PC-3 (cell line): ENCODE data around the gene DOCK8. TPM values are rescaled to one million over a fixed set of nuclear protein-coding genes. Genes with fewer than 3 reads are reported as not detected.

Experiments used
- ATAC-seq: fragments of 200-7000 bp; cut with Tn5 transposase; 2 replicates; pipeline ENCODE4 v1.9.1; 2020; ENCODE audit warnings: mild to moderate bottlenecking, moderate library complexity
- BruUV-seq: library from RNA; stranded (reverse); fragments of 400-500 nt; replicated peaks from 2 replicates; lab custom pipeline; 2021; lab: Mats Ljungman, UMichigan
- CTCF ChIA-PET: fragments of 300-600 bp; sonication (Branson Sonifier 250); formaldehyde crosslinking; loops from one replicate; lab custom pipeline; 2022; ENCODE audit warnings: antibody characterized with exemption; lab: Charles Lee
- POLR2A ChIA-PET: fragments of 300-600 bp; sonication (Branson Sonifier 250); formaldehyde crosslinking; loops from one replicate; lab custom pipeline; 2022; ENCODE audit warnings: antibody characterized with exemption; ENCODE audit not compliant: unreplicated experiment; lab: Charles Lee
- DNase-seq: peaks from one replicate; pipeline ENCODE4 v3.0.0-alpha.2; 2015
- H2AFZ ChIP-seq: fragments of 300-600 bp; sonication (generic); 2 replicates; pipeline ENCODE4 v1.6.0; 2016; ENCODE audit warnings: antibody characterized with exemption, low read length
- H3F3A ChIP-seq: fragments of 300-600 bp; sonication (generic); one replicate; pipeline ENCODE4 v1.6.0; 2017; ENCODE audit warnings: antibody characterized with exemption, low read length, control low read depth, mild to moderate bottlenecking; ENCODE audit not compliant: unreplicated experiment
- H3K27ac ChIP-seq: fragments of 300-600 bp; sonication (generic); 2 replicates; pipeline ENCODE4 v1.5.1; 2016; ENCODE audit warnings: mild to moderate bottlenecking, low read length
- H3K27me3 ChIP-seq: fragments of 300-600 bp; sonication (generic); 2 replicates; pipeline ENCODE4 v1.6.1; 2016; ENCODE audit warnings: low read length, mixed read lengths
- H3K36me3 ChIP-seq: fragments of 300-600 bp; sonication (generic); 2 replicates; pipeline ENCODE4 v1.6.1; 2016; ENCODE audit warnings: low read depth, mixed run types, low read length, mixed read lengths
- H3K4me1 ChIP-seq: fragments of 300-600 bp; sonication (generic); 2 replicates; pipeline ENCODE4 v1.5.1; 2016; ENCODE audit warnings: low read length; ENCODE audit not compliant: insufficient read depth
- H3K4me2 ChIP-seq: fragments of 300-600 bp; sonication (generic); 2 replicates; pipeline ENCODE4 v1.6.0; 2016; ENCODE audit warnings: low read length
- H3K4me3 ChIP-seq: fragments of 300-600 bp; sonication (generic); 2 replicates; pipeline ENCODE4 v1.5.1; 2016; ENCODE audit warnings: mild to moderate bottlenecking, low read length, mixed read lengths
- H3K79me2 ChIP-seq: fragments of 300-600 bp; sonication (generic); 2 replicates; pipeline ENCODE4 v1.6.1; 2017; ENCODE audit warnings: low read length, mixed read lengths
- H3K9ac ChIP-seq: fragments of 300-600 bp; sonication (generic); 2 replicates; pipeline ENCODE4 v1.6.0; 2016; ENCODE audit warnings: mild to moderate bottlenecking, low read length
- H3K9me2 ChIP-seq: fragments of 300-600 bp; sonication (generic); replicated peaks from 2 replicates; pipeline ENCODE4 v1.6.1; 2016; ENCODE audit warnings: mixed run types, low read length, mixed read lengths
- H3K9me3 ChIP-seq: fragments of 300-600 bp; sonication (generic); 2 replicates; pipeline ENCODE4 v1.6.1; 2016; ENCODE audit warnings: low read length, mixed read lengths
- H4K20me1 ChIP-seq: fragments of 300-600 bp; sonication (generic); 2 replicates; pipeline ENCODE4 v1.6.1; 2016; ENCODE audit warnings: low read length, mixed read lengths
- EZH2 ChIP-seq: fragments of 300-600 bp; sonication (generic); IDR thresholded peaks from one replicate; pipeline ENCODE4 v1.6.1; 2017; ENCODE audit warnings: antibody characterized with exemption, mild to moderate bottlenecking, low read length; ENCODE audit not compliant: unreplicated experiment
- EZH2phosphoT487 ChIP-seq: fragments of 300-600 bp; sonication (generic); IDR thresholded peaks from 2 replicates; pipeline ENCODE4 v1.6.1; 2018; ENCODE audit warnings: mild to moderate bottlenecking, antibody characterized with exemption, low read length, borderline replicate concordance
- intact Hi-C: fragments of 100-400 bp; cut with micrococcal nuclease; formaldehyde crosslinking; loops from 2 replicates; pipeline ENCODE4 v1.9.0; 2023
- total RNA-seq: library from RNA; depleted of rRNA; stranded (reverse); fragments of >200 nt; gene quantifications from 2 replicates; pipeline ENCODE4 v1.2.3, GENCODE V29; 2014
- TF ChIP-seq, protein P1 (sequence below): fragments of 300-600 bp; sonication (generic); conservative IDR thresholded peaks from 2 replicates; pipeline ENCODE4 v1.5.1; 2017; ENCODE audit warnings: antibody characterized with exemption, low read depth, mild to moderate bottlenecking, low read length

Gene DOCK8
- total RNA-seq, 1 experiment from 2014 or later = 1.9 TPM

DNA sequence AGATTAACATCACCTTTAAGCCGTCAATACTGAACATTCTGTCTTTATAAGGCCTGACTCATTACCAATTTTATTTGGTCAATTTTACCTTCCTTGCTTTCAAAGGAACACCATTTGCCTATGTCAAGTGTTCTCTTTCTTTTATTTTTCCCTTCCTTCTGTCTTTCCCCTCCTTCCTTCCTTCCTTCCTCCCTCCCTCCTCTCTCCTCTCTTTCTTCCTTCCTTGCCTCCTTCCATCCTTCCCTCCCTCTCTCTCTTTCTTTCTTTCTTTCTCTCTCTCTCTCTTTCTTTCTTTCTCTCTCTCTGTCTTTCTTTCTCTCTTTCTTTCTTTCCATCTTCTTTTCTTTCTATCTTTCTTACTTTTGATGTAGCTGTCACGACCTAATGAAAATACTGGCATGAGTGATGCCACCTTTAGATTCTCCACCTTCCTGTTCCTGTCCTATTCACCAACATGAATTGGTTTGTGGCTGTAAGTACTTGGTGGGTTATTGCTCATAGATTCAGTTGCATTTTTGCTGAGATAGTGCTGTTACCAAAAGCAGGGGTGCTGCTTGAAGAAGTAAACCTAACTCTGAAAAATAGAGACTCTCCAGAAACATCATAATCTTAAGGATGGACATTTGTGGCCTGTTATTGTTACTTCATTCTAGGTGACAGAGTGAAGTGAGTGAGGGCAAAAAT is 33.8 kb downstream of the DOCK8 start:
- Histone ChIP-seq H3K9ac (no peak overlapping the region), H3K36me3 (no peaks in the 10 kb centered on the region), H3K9me3 (no peaks in the 10 kb centered on the region), H2AFZ (no peak overlapping the region), H3K79me2 (no peaks in the 10 kb centered on the region), H3K27me3 (no peaks in the 10 kb centered on the region), H3K4me1 (no peaks in the 10 kb centered on the region), H3F3A (no peaks in the 10 kb centered on the region), H3K4me2 (no peak overlapping the region), H3K4me3 (no peak overlapping the region), H4K20me1 (no peaks in the 10 kb centered on the region), H3K27ac (no peak overlapping the region), H3K9me2 (no peaks in the 10 kb centered on the region)
- BruUV-seq = no TSS peak
- intact Hi-C loops = no loop called here
- no peak for TF ChIP-seq EZH2phosphoT487
- TF ChIP-seq, protein P1, sequence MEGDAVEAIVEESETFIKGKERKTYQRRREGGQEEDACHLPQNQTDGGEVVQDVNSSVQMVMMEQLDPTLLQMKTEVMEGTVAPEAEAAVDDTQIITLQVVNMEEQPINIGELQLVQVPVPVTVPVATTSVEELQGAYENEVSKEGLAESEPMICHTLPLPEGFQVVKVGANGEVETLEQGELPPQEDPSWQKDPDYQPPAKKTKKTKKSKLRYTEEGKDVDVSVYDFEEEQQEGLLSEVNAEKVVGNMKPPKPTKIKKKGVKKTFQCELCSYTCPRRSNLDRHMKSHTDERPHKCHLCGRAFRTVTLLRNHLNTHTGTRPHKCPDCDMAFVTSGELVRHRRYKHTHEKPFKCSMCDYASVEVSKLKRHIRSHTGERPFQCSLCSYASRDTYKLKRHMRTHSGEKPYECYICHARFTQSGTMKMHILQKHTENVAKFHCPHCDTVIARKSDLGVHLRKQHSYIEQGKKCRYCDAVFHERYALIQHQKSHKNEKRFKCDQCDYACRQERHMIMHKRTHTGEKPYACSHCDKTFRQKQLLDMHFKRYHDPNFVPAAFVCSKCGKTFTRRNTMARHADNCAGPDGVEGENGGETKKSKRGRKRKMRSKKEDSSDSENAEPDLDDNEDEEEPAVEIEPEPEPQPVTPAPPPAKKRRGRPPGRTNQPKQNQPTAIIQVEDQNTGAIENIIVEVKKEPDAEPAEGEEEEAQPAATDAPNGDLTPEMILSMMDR = no peak
- TF ChIP-seq EZH2 = no peak
- POLR2A ChIA-PET = no interaction called here
- CTCF ChIA-PET = no interaction called here
- DNase-seq = no peak
- ATAC-seq = no peak

DNA sequence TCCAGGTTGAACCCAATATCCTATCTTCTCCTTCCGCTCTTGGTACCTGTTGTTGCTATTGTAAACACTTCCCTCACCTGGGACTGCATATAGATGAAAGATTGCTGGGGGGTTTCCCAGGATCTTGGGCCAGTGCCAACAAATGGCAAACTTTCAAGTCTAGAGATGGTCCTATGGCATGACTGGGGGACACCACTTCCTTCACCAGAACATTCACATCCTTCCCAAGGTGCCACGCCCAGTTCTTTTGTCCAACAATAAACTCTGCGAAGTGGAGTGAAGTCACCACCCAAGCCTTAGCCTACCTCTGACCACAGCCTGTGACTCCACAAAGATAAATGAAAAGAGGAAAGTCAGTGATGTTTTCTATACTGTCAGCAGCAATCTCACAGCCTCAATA is 34.4 kb downstream of the DOCK8 start:
- ATAC-seq (no peak), DNase-seq (peak; percentile 44)
- Histone ChIP-seq H2AFZ (no peak overlapping the region), H3K4me1 (no peaks in the 10 kb centered on the region), H3K4me3 (no peak overlapping the region), H3F3A (no peaks in the 10 kb centered on the region), H3K79me2 (no peaks in the 10 kb centered on the region), H3K27me3 (no peaks in the 10 kb centered on the region), H3K4me2 (no peak overlapping the region), H3K9ac (no peak overlapping the region), H3K27ac (no peak overlapping the region), H3K9me3 (no peaks in the 10 kb centered on the region), H3K9me2 (no peaks in the 10 kb centered on the region), H4K20me1 (no peaks in the 10 kb centered on the region), H3K36me3 (no peaks in the 10 kb centered on the region)
- POLR2A ChIA-PET = no interaction called here
- TF ChIP-seq EZH2 = no peak
- intact Hi-C loops = no loop called here
- CTCF ChIA-PET = no interaction called here
- no TSS peak for BruUV-seq

DNA sequence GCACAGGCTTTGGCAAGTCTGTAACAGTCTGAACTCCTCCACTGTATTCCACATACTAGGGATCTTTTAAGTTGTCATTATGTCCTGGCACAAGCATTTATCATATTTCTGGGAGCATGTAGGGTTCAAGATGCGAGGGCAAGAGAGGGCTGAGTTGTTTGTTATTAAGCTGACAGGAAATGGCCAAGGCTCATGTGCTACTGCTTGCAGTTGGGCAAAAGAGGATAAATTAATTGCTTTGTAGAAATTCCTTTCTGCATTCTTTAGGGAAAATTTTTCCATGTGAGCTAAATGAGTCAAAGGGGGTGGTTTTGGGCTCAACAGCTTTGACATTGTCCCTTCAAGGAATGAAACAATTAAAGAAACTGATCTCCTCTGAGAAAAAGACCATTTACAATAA is 35.4 kb downstream of the DOCK8 start:
- no peaks in the 10 kb centered on the region for H4K20me1 ChIP-seq
- ATAC-seq (no peak), DNase-seq (no peak)
- H3F3A ChIP-seq = no peaks in the 10 kb centered on the region
- no peaks in the 10 kb centered on the region for H3K27me3 ChIP-seq
- no peak overlapping the region for H3K4me3 ChIP-seq
- ChIA-PET CTCF (no interaction called here), POLR2A (no interaction called here)
- H3K79me2 ChIP-seq = no peaks in the 10 kb centered on the region
- no peak overlapping the region for H3K4me2 ChIP-seq
- no peaks in the 10 kb centered on the region for H3K36me3 ChIP-seq
- no peaks in the 10 kb centered on the region for H3K4me1 ChIP-seq
- no peak overlapping the region for H3K9ac ChIP-seq
- intact Hi-C loops = no loop called here
- no peak overlapping the region for H2AFZ ChIP-seq
- H3K9me2 ChIP-seq = no peaks in the 10 kb centered on the region
- H3K27ac ChIP-seq = no peak overlapping the region
- H3K9me3 ChIP-seq = no peaks in the 10 kb centered on the region
- TF ChIP-seq EZH2 (no peak), EZH2phosphoT487 (no peak)
- TF ChIP-seq, protein P1 = no peak
- no TSS peak for BruUV-seq
